Psoas muscle (tissue), 8 donors: ENCODE results near the gene RPS26. TPM values are rescaled to one million over a fixed set of nuclear protein-coding genes. Genes with fewer than 3 reads are reported as not detected.

Source experiments
- ATAC-seq, 4 donors: fragments of 200-7000 bp; cut with Tn5 transposase; one replicate each; pipeline ENCODE4 v1.9.1; 2020; ENCODE audit warnings: moderate library complexity in 3 of 4, mild to moderate bottlenecking in 2 of 4
- DNase-seq, 2 donors: peaks; one replicate each; pipeline ENCODE4 v3.0.0-alpha.2; 2020
- H3K27ac ChIP-seq: fragments of 200-600 bp; one replicate; pipeline ENCODE4 v1.8.0; 2022
- H3K27me3 ChIP-seq, 3 donors: fragments of 200-600 bp in 1 of 3; one replicate each; pipeline versions ENCODE4 v1.6.1 to v1.8.0; 2013 to 2022; ENCODE audit warnings: low read length in 2 of 3, mild to moderate bottlenecking in 2 of 3, moderate library complexity in 1 of 3; ENCODE audit not compliant: insufficient read depth in 3 of 3
- H3K36me3 ChIP-seq, 2 donors: fragments of 200-600 bp in 1 of 2; one replicate each; pipeline versions ENCODE4 v1.6.1 to v1.8.0; 2013 to 2022; ENCODE audit warnings: low read depth in 1 of 2, mild to moderate bottlenecking in 1 of 2, moderate library complexity in 1 of 2; ENCODE audit not compliant: insufficient read depth in 1 of 2
- H3K4me1 ChIP-seq: fragments of 200-600 bp; one replicate; pipeline ENCODE4 v1.8.0; 2022
- H3K4me3 ChIP-seq: fragments of 200-600 bp; one replicate; pipeline ENCODE4 v1.8.0; 2022; ENCODE audit warnings: mild to moderate bottlenecking
- H3K9me3 ChIP-seq: fragments of 200-600 bp; one replicate; pipeline ENCODE4 v1.8.0; 2022
- CTCF ChIP-seq: fragments of 200-600 bp; IDR thresholded peaks from one replicate; pipeline ENCODE4 v1.8.0; 2022; ENCODE audit warnings: antibody characterized with exemption
- WGBS, 3 donors: extraction: QIAGEN DNeasy Blood & Tissue Kit; methylation state at CpG; one replicate each; pipeline versions ENCODE4 v1.1.6 to v1.1.7; 2013; 5-methylcytosine and 5-hydroxymethylcytosine counted together
- intact Hi-C, 2 donors: fragments of 100-400 bp; cut with DNase I; formaldehyde crosslinking; loops; one replicate each; pipeline versions ENCODE4 v1.11.0 to v1.14.2; 2022
- polyA plus RNA-seq, 3 donors: library from polyadenylated mRNA; stranded (reverse); fragments of 200-250 nt; gene quantifications; one replicate each; pipeline ENCODE4 v1.2.3, GENCODE V29; 2013
- total RNA-seq, 4 donors: library from RNA; stranded (reverse); fragmentation: NEBNext Ultra II Directional in 2 of 4; extraction: Animal tissue kit (Norgen Biotek cat#: 25700) in 2 of 4; gene quantifications; one replicate each; pipeline versions ENCODE4 v1.2.1 to v1.2.4, GENCODE V29; 2021 to 2023
- donor health status: healthy with polysubstance abuse.
- donor health status: DM: no; HTN: no; CAD: no; lungs with moderate emphysema.
- donor health status: Bipolar disorder and iron deficiency.
- donor health status: healthy.
- donor health status: DM: yes; HTN: yes; CAD: no.
- donor health status: DM: no; HTN: no; CAD: no.
- donor health status: DM: no; HTN: no; CAD: no.
- donor health status: DM: yes; HTN: yes; CAD: no.

Gene RPS26
- total and polyA plus RNA-seq, 7 donors, result 16.6 to 1,360 (median 49.8) TPM

DNA sequence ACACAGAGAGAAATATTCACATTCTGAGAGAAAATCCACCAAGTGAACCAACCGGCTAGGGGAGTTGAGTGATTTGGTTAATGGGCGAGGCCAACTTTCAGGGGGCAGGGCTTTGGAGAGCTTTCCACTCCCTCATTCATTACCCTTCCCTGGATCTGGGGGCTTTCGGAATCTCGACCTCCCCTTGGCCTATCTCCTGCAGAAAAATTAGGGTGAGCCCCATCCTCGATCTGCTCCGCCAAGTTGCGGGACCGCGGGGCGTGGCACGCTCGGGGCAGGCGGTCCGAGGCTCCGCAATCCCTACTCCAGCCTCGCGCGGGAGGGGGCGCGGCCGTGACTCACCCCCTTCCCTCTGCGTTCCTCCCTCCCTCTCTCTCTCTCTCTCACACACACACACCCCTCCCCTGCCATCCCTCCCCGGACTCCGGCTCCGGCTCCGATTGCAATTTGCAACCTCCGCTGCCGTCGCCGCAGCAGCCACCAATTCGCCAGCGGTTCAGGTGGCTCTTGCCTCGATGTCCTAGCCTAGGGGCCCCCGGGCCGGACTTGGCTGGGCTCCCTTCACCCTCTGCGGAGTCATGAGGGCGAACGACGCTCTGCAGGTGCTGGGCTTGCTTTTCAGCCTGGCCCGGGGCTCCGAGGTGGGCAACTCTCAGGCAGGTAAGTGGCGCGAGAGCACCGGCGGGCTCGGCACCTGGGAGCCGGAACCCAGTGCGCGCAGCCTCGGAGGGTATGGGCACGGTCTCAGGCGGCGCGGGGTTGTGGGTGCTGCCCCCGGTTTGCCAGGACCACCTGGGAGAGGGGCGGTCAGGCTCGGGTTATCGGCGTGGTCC is 38.2 kb downstream of the RPS26 start, which contains the start of gene ERBB3:
TSS of gene ERBB3 (plus strand) at position 443 of the 833 bp plus-strand sequence. CDS start at position 579, 136 bp downstream.
- intact Hi-C loops, result no loop called here
- 2 to 3% (median 3%) methylated on average over 51 to 59 of the region's 59 CpGs for WGBS, 3 donors

DNA sequence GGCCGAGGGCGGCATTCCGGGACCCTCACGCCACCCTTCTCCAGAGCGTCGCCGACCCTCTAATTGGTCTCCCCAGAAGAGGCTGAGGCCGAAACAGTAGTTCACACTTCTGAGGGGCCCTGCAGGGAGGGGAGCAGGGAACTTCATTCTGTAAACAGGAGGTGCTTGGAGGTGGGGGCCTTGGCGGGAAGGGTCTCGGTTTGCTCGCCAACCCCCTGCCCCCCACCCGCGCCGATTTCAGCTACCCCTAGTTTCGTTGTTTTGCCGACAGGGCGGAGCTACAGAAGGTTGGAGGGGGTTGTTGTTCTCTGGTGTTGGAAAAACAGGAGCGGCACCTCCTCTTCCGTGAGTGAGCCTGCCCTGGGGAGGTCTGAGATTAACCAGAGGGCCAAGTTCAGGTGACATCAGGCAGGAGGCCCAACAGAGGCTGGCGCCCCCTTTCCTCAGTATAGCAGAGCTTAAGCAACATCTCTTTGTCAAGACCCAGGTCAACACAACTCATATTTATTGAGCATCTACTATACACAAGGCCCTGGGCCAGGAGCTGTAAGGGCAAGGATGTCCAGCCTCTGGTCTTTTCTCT is 38.9 kb downstream of the RPS26 start:
- no peak for TF ChIP-seq CTCF
- Histone ChIP-seq H3K36me3 (no peaks in the 10 kb centered on the region), H3K4me3 (peak overlapping the region; percentile 72), H3K27me3 (peaks cover 0 to 9% (median 8%) of the 10 kb centered on the region in 3 donors), H3K9me3 (no peaks in the 10 kb centered on the region), H3K4me1 (peaks cover 3% of the 10 kb centered on the region), H3K27ac (no peak overlapping the region)
- intact Hi-C loops, result no loop called here
- ATAC-seq (no peak), DNase-seq (peak in 1 of 2 donors; percentile 44)
- 29 to 40% (median 38%) methylated on average over 20 of the region's 20 CpGs for WGBS, 3 donors

More for the DNA sequence above, 38.2 kb downstream of the RPS26 start, which contains the start of gene ERBB3:
- peak; percentile 80 to 82 for DNase-seq
- peak; percentile 87 to 94 (median 92) for ATAC-seq
- no peak for TF ChIP-seq CTCF
- Histone ChIP-seq H3K27ac (peak within 1 kb of the TSS; percentile 71), H3K9me3 (no peaks in the 10 kb centered on the region), H3K4me1 (peaks cover 3% of the 10 kb centered on the region), H3K27me3 (peaks cover 0 to 9% (median 8%) of the 10 kb centered on the region in 3 donors), H3K4me3 (peak within 1 kb of the TSS; percentile 72), H3K36me3 (no peaks in the 10 kb centered on the region)

GRCh38 chr12:56081393-56082347 is 40.0 kb downstream of the RPS26 start:
- Histone ChIP-seq H3K9me3 (no peaks in the 10 kb centered on the region), H3K27me3 (peaks cover 0 to 9% (median 8%) of the 10 kb centered on the region in 3 donors), H3K4me1 (peaks cover 3% of the 10 kb centered on the region), H3K36me3 (no peaks in the 10 kb centered on the region), H3K27ac (no peak overlapping the region), H3K4me3 (no peak overlapping the region)
- DNase-seq, result peak in 1 of 2 donors; percentile 34
- intact Hi-C loops, result no loop called here
- no peak for TF ChIP-seq CTCF
- no peak for ATAC-seq
- 54 to 62% (median 54%) methylated on average over 6 of the region's 6 CpGs for WGBS, 3 donors

- TF ChIP-seq CTCF, result no peak
- ATAC-seq (no peak), DNase-seq (peak in 1 of 2 donors; percentile 15)
- Histone ChIP-seq H3K4me1 (peaks cover 3% of the 10 kb centered on the region), H3K4me3 (no peak overlapping the region), H3K9me3 (no peaks in the 10 kb centered on the region), H3K27ac (no peak overlapping the region), H3K36me3 (no peaks in the 10 kb centered on the region), H3K27me3 (peaks cover 0 to 9% (median 8%) of the 10 kb centered on the region in 3 donors)
- WGBS, 3 donors, result 72 to 87% (median 81%) methylated on average over 2 of the region's 2 CpGs
- intact Hi-C loops, result no loop called here
Observed at GRCh38 chr12:56082382-56082781, 40.7 kb downstream of the RPS26 start.
